ENCODE data around the gene IGFLR1. TPM values are rescaled to one million over a fixed set of nuclear protein-coding genes. Genes with fewer than 3 reads are reported as not detected.

The IGFLR1 gene
- total RNA-seq, 4 donors from 2014 or later = 5.2 to 6.1 (median 5.9) TPM

- TF ChIP-seq, protein P1, sequence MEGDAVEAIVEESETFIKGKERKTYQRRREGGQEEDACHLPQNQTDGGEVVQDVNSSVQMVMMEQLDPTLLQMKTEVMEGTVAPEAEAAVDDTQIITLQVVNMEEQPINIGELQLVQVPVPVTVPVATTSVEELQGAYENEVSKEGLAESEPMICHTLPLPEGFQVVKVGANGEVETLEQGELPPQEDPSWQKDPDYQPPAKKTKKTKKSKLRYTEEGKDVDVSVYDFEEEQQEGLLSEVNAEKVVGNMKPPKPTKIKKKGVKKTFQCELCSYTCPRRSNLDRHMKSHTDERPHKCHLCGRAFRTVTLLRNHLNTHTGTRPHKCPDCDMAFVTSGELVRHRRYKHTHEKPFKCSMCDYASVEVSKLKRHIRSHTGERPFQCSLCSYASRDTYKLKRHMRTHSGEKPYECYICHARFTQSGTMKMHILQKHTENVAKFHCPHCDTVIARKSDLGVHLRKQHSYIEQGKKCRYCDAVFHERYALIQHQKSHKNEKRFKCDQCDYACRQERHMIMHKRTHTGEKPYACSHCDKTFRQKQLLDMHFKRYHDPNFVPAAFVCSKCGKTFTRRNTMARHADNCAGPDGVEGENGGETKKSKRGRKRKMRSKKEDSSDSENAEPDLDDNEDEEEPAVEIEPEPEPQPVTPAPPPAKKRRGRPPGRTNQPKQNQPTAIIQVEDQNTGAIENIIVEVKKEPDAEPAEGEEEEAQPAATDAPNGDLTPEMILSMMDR (IDR thresholded peaks at IDR 0.05) = no peak
- TF ChIP-seq POLR2A (IDR thresholded peaks at IDR 0.05) = no peak
- Histone ChIP-seq H3K9me3 (no peaks in the 10 kb centered on the region), H3K4me3 (replicated peaks in 1 of 3) (no peak overlapping the region), H3K4me1 (peaks cover 17 to 28% of the 10 kb centered on the region in 2 donors), H3K27me3 (no peaks in the 10 kb centered on the region), H3K27ac (no peak overlapping the region), H3K36me3 (peaks cover 18 to 21% of the 10 kb centered on the region in 2 donors)
- no peak for DNase-seq
- WGBS, 2 donors = 93 to 94% methylated on average over 5 of the region's 5 CpGs
- intact Hi-C loops (cut with DNase I) = loop anchor here (10.0 kb wide), 1 partner anchor 185 kb away; the partner anchor contains the start of gene LRFN3
Measured at GRCh38 chr19:35750167-35750566, 7.9 kb upstream of the IGFLR1 start.

- peak; percentile 51 to 89 for TF ChIP-seq POLR2A (IDR thresholded peaks at IDR 0.05)
- TF ChIP-seq, protein P1 (IDR thresholded peaks at IDR 0.05) = peak in 3 of 6 experiments; percentile 16 to 29 (median 23)
- peak within 1 kb of the TSS in 2 of 3 donors; percentile 43 to 58 for H3K27ac ChIP-seq
- no peaks in the 10 kb centered on the region for H3K9me3 ChIP-seq
- intact Hi-C loops (cut with DNase I) = no loop called here
- H3K4me3 ChIP-seq (replicated peaks in 1 of 3) = peak within 1 kb of the TSS; percentile 80 to 97 (median 91)
- 0 to 1% methylated on average over 35 to 45 of the region's 45 CpGs for WGBS, 2 donors
- no peaks in the 10 kb centered on the region for H3K27me3 ChIP-seq
- peaks cover 11 to 18% of the 10 kb centered on the region in 2 donors for H3K36me3 ChIP-seq
- peaks cover 22 to 36% of the 10 kb centered on the region in 2 donors for H3K4me1 ChIP-seq
- peak; percentile 99 for DNase-seq
Measured at GRCh38 chr19:35748106-35749020, 6.1 kb upstream of the IGFLR1 start, which contains the start of gene LIN37. LIN37 (plus strand) TSS chr19:35748576; CDS start chr19:35748725, 149 bp downstream.

DNA sequence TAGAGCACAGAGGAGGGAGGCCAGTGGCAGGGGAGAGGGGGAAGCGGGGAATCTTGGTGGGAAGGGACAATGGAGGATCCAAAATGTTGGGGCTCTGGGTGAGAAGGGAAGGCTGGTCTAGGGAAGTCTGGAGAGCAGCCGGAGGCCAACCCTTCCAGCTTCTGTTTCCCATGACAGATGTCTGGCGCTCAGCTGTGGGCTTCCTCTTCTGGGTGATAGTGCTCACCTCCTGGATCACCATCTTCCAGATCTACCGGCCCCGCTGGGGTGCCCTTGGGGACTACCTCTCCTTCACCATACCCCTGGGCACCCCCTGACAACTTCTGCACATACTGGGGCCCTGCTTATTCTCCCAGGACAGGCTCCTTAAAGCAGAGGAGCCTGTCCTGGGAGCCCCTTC, 4.3 kb upstream of the IGFLR1 start:
- 92% methylated on average over 5 of the region's 5 CpGs for WGBS, 2 donors
- H3K4me1 ChIP-seq = peaks cover 22 to 36% of the 10 kb centered on the region in 2 donors
- H3K4me3 ChIP-seq (replicated peaks in 1 of 3) = peak overlapping the region in 1 of 3 donors; percentile 78
- intact Hi-C loops (cut with DNase I) = no loop called here
- DNase-seq = no peak
- H3K9me3 ChIP-seq = no peaks in the 10 kb centered on the region
- H3K36me3 ChIP-seq = peaks cover 0 to 5% of the 10 kb centered on the region in 2 donors
- TF ChIP-seq, protein P1 (IDR thresholded peaks at IDR 0.05) = no peak
- no peak for TF ChIP-seq POLR2A (IDR thresholded peaks at IDR 0.05)
- H3K27ac ChIP-seq = no peak overlapping the region
- no peaks in the 10 kb centered on the region for H3K27me3 ChIP-seq

- TF ChIP-seq POLR2A (IDR thresholded peaks at IDR 0.05) = no peak
- TF ChIP-seq, protein P1 (IDR thresholded peaks at IDR 0.05) = no peak
- no peaks in the 10 kb centered on the region for H3K9me3 ChIP-seq
- H3K4me1 ChIP-seq = peaks cover 24 to 39% of the 10 kb centered on the region in 2 donors
- WGBS, 2 donors = 0 to 16% methylated on average over 4 of the region's 4 CpGs
- peaks cover 0 to 5% of the 10 kb centered on the region in 2 donors for H3K36me3 ChIP-seq
- intact Hi-C loops (cut with DNase I) = no loop called here
- no peaks in the 10 kb centered on the region for H3K27me3 ChIP-seq
- DNase-seq = no peak
- peak overlapping the region in 2 of 3 donors; percentile 55 to 78 for H3K4me3 ChIP-seq (replicated peaks in 1 of 3)
- H3K27ac ChIP-seq = peak overlapping the region in 1 of 3 donors; percentile 100
Measured at GRCh38 chr19:35746087-35746462, 3.8 kb upstream of the IGFLR1 start.

Measured in thyroid gland (tissue), 4 donors.